GM08714 (cell line): ENCODE data around the gene APLF.
"Not testable (repeated sequence)": the region's sequence is repeated elsewhere in the genome, so short reads cannot be mapped to it uniquely, and the experiment has no call there.

Source experiments
- H3K4me3 ChIP-seq: fragments of 200-500 bp; sonication (Bioruptor generic); 2 replicates; pipeline ENCODE4 v1.5.1; 2014; ENCODE audit warnings: mild to moderate bottlenecking, low read length, inconsistent platforms
- ZNF274 ChIP-seq: IDR thresholded peaks from 2 replicates; pipeline ENCODE4 v1.6.1; 2012; ENCODE audit warnings: mild to moderate bottlenecking, low read depth, low read length

Gene APLF

GRCh38 chr2:68589963-68590362, 122.6 kb downstream of the APLF start:
- no peak for TF ChIP-seq ZNF274

DNA sequence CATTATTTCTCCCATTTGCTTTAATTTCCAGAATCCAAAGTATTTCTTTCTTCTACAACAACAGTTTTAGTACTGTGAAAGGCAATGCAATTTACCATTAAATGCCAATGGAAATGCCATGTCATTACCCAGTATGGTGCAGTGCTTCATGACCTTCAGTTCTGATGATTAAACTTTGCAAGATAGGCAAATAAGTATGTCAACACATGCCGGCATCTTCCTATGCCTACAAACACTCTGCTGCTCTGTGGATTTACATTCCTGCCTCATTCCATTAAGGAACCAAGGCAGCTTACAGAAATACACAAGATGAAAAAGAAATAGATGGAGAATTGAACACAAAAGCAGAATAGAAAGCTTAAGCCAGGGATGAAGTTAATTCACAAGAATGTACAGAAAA, 123.3 kb downstream of the APLF start:
- no peak overlapping the region for H3K4me3 ChIP-seq
- no peak for TF ChIP-seq ZNF274

More at GRCh38 chr2:68589963-68590362, 122.6 kb downstream of the APLF start:
- H3K4me3 ChIP-seq: no peak overlapping the region

DNA sequence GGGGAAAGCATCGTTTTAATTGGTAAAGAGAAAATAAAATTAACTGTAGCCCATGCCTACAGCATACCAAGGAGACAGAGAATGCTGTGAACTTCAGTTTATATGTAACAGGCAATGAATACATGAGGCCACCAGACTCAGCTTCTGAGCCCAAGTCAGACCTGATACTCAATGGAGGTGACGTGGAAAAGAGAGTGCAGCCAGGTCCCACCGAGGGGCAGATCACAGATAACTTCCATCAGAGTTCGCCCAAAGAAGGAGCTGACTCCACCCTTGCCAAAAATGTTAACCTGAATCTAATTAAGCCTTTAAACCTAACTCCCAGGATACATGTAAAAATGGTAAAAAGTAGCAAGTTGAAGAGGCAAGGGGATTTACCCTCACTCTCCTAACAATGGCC, 123.8 kb downstream of the APLF start:
- no peak for TF ChIP-seq ZNF274
- H3K4me3 ChIP-seq: no peak overlapping the region

DNA sequence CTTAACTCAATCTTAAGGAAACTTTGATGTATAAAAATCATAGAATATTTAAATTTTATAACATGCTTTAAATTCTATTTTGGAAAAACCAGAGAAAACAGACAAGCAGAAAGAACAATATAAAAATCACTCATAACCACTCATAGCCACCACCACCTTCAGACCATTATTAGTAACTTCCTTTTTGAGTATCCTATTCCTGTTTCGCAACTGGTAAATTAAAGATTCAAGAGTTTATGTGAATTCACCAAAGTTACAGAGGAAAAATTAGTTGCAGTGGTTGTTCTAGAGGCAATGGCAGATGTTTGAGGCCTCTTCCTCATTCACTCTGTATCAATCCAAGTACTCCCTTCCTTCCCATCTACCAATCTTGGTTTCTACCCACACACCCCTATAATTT, 126.7 kb downstream of the APLF start:
- TF ChIP-seq ZNF274: no peak
- H3K4me3 ChIP-seq: no peak overlapping the region

- TF ChIP-seq ZNF274: no peak
- H3K4me3 ChIP-seq: no peak overlapping the region
Measured at GRCh38 chr2:68594674-68595492, 127.5 kb downstream of the APLF start.

DNA sequence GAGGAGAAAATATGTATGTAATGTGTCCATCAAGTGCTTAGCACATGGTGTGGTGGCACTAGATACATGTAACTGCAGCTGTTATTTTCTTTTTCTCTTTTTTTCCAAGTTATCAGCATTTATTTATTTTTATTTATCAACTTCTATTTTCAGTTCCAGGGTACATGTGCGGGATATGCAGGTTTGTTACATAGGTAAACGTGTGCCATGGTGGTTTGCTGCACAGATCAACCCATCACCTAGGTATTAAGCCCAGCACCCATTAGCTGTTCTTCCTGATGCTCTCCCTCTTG, 128.1 kb downstream of the APLF start:
- H3K4me3 ChIP-seq: not testable (repeated sequence)

DNA sequence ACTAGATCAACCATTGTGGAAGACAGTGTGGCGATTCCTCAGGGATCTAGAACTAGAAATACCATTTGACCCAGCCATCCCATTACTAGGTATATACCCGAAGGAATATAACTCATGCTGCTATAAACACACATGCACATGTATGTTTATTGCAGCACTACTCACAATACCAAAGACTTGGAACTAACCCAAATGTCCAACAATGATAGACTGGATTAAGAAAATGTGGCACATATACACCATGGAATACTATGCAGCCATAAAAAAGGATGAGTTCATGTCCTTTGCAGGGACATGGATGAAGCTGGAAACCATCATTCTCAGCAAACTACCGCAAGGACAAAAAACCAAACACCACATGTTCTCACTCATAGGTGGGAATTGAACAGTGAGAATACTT, 133.1 kb downstream of the APLF start:
- not testable (repeated sequence) for H3K4me3 ChIP-seq

GRCh38 chr2:68603059-68603458, 135.7 kb downstream of the APLF start:
- no peak for TF ChIP-seq ZNF274

DNA sequence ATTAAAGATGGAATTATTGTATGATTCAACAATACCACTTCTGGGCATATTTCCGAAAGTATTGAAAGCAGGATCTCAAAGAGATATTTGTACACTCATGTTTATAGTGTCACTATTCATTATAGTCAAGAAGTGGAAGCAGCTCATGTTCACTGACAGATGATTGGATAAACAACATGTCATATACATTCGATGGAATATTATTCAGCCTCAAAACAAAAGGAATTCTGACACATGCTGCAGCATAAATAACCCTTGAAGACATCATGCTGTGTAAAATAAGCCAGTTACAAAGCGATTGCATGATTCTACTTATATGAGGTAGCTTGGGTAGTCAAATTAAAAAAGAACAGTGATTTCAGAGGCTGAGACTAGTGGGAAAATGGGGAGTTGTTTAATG, 136.7 kb downstream of the APLF start:
- H3K4me3 ChIP-seq: no peak overlapping the region
- TF ChIP-seq ZNF274: no peak

More at GRCh38 chr2:68603059-68603458, 135.7 kb downstream of the APLF start:
- H3K4me3 ChIP-seq: no peak overlapping the region

GRCh38 chr2:68605939-68606338, 138.6 kb downstream of the APLF start:
- TF ChIP-seq ZNF274: no peak
- H3K4me3 ChIP-seq: no peak overlapping the region

DNA sequence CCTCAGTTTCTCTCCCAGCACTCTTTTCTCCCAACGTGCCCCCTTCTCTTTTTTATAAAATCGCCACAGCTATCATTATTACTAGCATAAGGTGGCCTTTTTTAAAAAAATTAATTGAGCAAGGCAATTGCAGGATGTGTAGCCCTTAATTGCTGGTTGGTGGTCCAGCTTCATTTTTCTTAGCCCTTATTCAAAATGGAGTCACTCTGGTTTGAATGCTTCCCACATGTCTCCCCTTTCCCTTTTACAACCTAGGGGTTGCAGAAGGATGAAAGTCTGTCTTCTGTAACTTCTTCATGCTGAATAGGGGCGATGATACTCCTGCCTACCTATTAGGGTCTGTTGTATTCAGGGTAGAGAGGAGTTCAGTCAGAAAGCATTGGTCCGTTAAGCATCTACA, 139.4 kb downstream of the APLF start:
- no peak for TF ChIP-seq ZNF274
- H3K4me3 ChIP-seq: no peak overlapping the region

- no peak for TF ChIP-seq ZNF274
- H3K4me3 ChIP-seq: no peak overlapping the region
Measured at GRCh38 chr2:68607837-68608236, 140.5 kb downstream of the APLF start.

GRCh38 chr2:68612765-68613519, 145.6 kb downstream of the APLF start:
- TF ChIP-seq ZNF274: no peak
- H3K4me3 ChIP-seq: no peak overlapping the region

- no peak for TF ChIP-seq ZNF274
- no peak overlapping the region for H3K4me3 ChIP-seq
Measured at GRCh38 chr2:68620772-68621171, 153.4 kb downstream of the APLF start.

- no peak for TF ChIP-seq ZNF274
- no peak overlapping the region for H3K4me3 ChIP-seq
Measured at GRCh38 chr2:68623820-68624219, 156.4 kb downstream of the APLF start.
